Psoas muscle (tissue), 8 donors: Measurements from ENCODE around the gene MUC5B. TPM values are rescaled to one million over a fixed set of nuclear protein-coding genes. Genes with fewer than 3 reads are reported as not detected.
"Not testable (repeated sequence)": the region's sequence is repeated elsewhere in the genome, so short reads cannot be mapped to it uniquely, and the experiment has no call there.

ENCODE experiments used
- ATAC-seq, 4 donors: fragments of 200-7000 bp; cut with Tn5 transposase; one replicate each; pipeline ENCODE4 v1.9.1; 2020; ENCODE audit warnings: moderate library complexity in 3 of 4, mild to moderate bottlenecking in 2 of 4
- DNase-seq, 2 donors: peaks; one replicate each; pipeline ENCODE4 v3.0.0-alpha.2; 2020
- H3K27ac ChIP-seq: fragments of 200-600 bp; one replicate; pipeline ENCODE4 v1.8.0; 2022
- H3K27me3 ChIP-seq, 3 donors: fragments of 200-600 bp in 1 of 3; one replicate each; pipeline versions ENCODE4 v1.6.1 to v1.8.0; 2013 to 2022; ENCODE audit warnings: low read length in 2 of 3, mild to moderate bottlenecking in 2 of 3, moderate library complexity in 1 of 3; ENCODE audit not compliant: insufficient read depth in 3 of 3
- H3K36me3 ChIP-seq, 2 donors: fragments of 200-600 bp in 1 of 2; one replicate each; pipeline versions ENCODE4 v1.6.1 to v1.8.0; 2013 to 2022; ENCODE audit warnings: low read depth in 1 of 2, mild to moderate bottlenecking in 1 of 2, moderate library complexity in 1 of 2; ENCODE audit not compliant: insufficient read depth in 1 of 2
- H3K4me1 ChIP-seq: fragments of 200-600 bp; one replicate; pipeline ENCODE4 v1.8.0; 2022
- H3K4me3 ChIP-seq: fragments of 200-600 bp; one replicate; pipeline ENCODE4 v1.8.0; 2022; ENCODE audit warnings: mild to moderate bottlenecking
- H3K9me3 ChIP-seq: fragments of 200-600 bp; one replicate; pipeline ENCODE4 v1.8.0; 2022
- CTCF ChIP-seq: fragments of 200-600 bp; IDR thresholded peaks from one replicate; pipeline ENCODE4 v1.8.0; 2022; ENCODE audit warnings: antibody characterized with exemption
- WGBS, 3 donors: extraction: QIAGEN DNeasy Blood & Tissue Kit; methylation state at CpG; one replicate each; pipeline versions ENCODE4 v1.1.6 to v1.1.7; 2013; 5-methylcytosine and 5-hydroxymethylcytosine counted together
- intact Hi-C, 2 donors: fragments of 100-400 bp; cut with DNase I; formaldehyde crosslinking; loops; one replicate each; pipeline versions ENCODE4 v1.11.0 to v1.14.2; 2022
- polyA plus RNA-seq, 3 donors: library from polyadenylated mRNA; stranded (reverse); fragments of 200-250 nt; gene quantifications; one replicate each; pipeline ENCODE4 v1.2.3, GENCODE V29; 2013
- total RNA-seq, 4 donors: library from RNA; stranded (reverse); fragmentation: NEBNext Ultra II Directional in 2 of 4; extraction: Animal tissue kit (Norgen Biotek cat#: 25700) in 2 of 4; gene quantifications; one replicate each; pipeline versions ENCODE4 v1.2.1 to v1.2.4, GENCODE V29; 2021 to 2023
- donor health status: healthy with polysubstance abuse.
- donor health status: DM: no; HTN: no; CAD: no; lungs with moderate emphysema.
- donor health status: Bipolar disorder and iron deficiency.
- donor health status: healthy.
- donor health status: DM: yes; HTN: yes; CAD: no.
- donor health status: DM: no; HTN: no; CAD: no.
- donor health status: DM: no; HTN: no; CAD: no.
- donor health status: DM: yes; HTN: yes; CAD: no.

Gene MUC5B
- total and polyA plus RNA-seq, 7 donors = under 0.01 to 0.41 (median 0.11) TPM; not detected in 3

GRCh38 chr11:1239596-1240205, 16.8 kb downstream of the MUC5B start:
- H3K4me3 ChIP-seq = no peak overlapping the region
- intact Hi-C loops = no loop called here
- no peaks in the 10 kb centered on the region for H3K4me1 ChIP-seq
- H3K36me3 ChIP-seq = no peaks in the 10 kb centered on the region
- no peak for ATAC-seq
- DNase-seq = no peak
- no peak for TF ChIP-seq CTCF
- 82 to 85% (median 84%) methylated on average over 15 to 23 of the region's 23 CpGs for WGBS, 3 donors
- no peaks in the 10 kb centered on the region for H3K9me3 ChIP-seq
- H3K27me3 ChIP-seq = peaks cover 0 to 3% (median 0%) of the 10 kb centered on the region in 3 donors
- H3K27ac ChIP-seq = no peak overlapping the region

GRCh38 chr11:1240771-1241170, 17.9 kb downstream of the MUC5B start:
- ATAC-seq (no peak), DNase-seq (no peak)
- Histone ChIP-seq H3K36me3 (no peaks in the 10 kb centered on the region), H3K4me3 (no peak overlapping the region), H3K4me1 (no peaks in the 10 kb centered on the region), H3K9me3 (no peaks in the 10 kb centered on the region), H3K27ac (no peak overlapping the region), H3K27me3 (no peaks in the 10 kb centered on the region)
- intact Hi-C loops = no loop called here
- WGBS, 3 donors = 91 to 93% (median 92%) methylated on average over 23 to 25 of the region's 25 CpGs
- no peak for TF ChIP-seq CTCF

DNA sequence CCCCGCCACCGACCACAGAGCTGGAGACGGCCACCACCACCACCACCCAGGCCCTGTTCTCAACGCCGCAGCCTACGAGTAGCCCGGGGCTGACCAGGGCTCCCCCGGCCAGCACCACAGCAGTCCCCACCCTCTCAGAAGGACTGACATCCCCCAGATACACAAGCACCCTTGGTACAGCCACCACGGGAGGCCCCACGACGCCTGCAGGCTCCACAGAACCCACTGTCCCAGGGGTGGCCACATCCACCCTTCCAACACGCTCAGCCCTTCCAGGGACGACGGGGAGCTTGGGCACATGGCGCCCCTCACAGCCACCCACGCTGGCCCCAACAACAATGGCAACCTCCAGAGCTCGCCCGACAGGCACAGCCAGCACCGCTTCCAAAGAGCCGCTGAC, 18.8 kb downstream of the MUC5B start:
- TF ChIP-seq CTCF = no peak
- ATAC-seq (no peak), DNase-seq (no peak)
- Histone ChIP-seq H3K27ac (no peak overlapping the region), H3K36me3 (no peaks in the 10 kb centered on the region), H3K9me3 (no peaks in the 10 kb centered on the region), H3K4me1 (no peaks in the 10 kb centered on the region), H3K4me3 (no peak overlapping the region), H3K27me3 (no peaks in the 10 kb centered on the region)
- 93 to 94% (median 93%) methylated on average over 19 to 20 of the region's 20 CpGs for WGBS, 3 donors
- intact Hi-C loops = no loop called here

- WGBS, 3 donors = 94 to 95% (median 95%) methylated on average over 20 of the region's 20 CpGs
- DNase-seq = no peak
Measured at GRCh38 chr11:1242289-1242688, 19.4 kb downstream of the MUC5B start.

GRCh38 chr11:1242751-1243150, 19.9 kb downstream of the MUC5B start:
- 85 to 94% (median 87%) methylated on average over 4 to 10 of the region's 11 CpGs for WGBS, 3 donors
- H3K9me3 ChIP-seq, H3K4me1 ChIP-seq, H3K27ac ChIP-seq, H3K4me3 ChIP-seq, H3K27me3 ChIP-seq, DNase-seq, H3K36me3 ChIP-seq, intact Hi-C loops, ATAC-seq: not testable (repeated sequence)

More at GRCh38 chr11:1242289-1242688, 19.4 kb downstream of the MUC5B start:
- Histone ChIP-seq H3K27me3 (no peaks in the 10 kb centered on the region), H3K36me3 (no peaks in the 10 kb centered on the region), H3K4me3 (no peak overlapping the region), H3K27ac (no peak overlapping the region), H3K9me3 (no peaks in the 10 kb centered on the region), H3K4me1 (no peaks in the 10 kb centered on the region)
- no peak for TF ChIP-seq CTCF
- ATAC-seq = no peak
- intact Hi-C loops = no loop called here

GRCh38 chr11:1243521-1243920, 20.7 kb downstream of the MUC5B start:
- 93 to 96% (median 93%) methylated on average over 9 to 14 of the region's 18 CpGs for WGBS, 3 donors
- H3K9me3 ChIP-seq, DNase-seq, H3K36me3 ChIP-seq, intact Hi-C loops, H3K27me3 ChIP-seq, H3K4me1 ChIP-seq, H3K4me3 ChIP-seq, ATAC-seq, H3K27ac ChIP-seq: not testable (repeated sequence)

DNA sequence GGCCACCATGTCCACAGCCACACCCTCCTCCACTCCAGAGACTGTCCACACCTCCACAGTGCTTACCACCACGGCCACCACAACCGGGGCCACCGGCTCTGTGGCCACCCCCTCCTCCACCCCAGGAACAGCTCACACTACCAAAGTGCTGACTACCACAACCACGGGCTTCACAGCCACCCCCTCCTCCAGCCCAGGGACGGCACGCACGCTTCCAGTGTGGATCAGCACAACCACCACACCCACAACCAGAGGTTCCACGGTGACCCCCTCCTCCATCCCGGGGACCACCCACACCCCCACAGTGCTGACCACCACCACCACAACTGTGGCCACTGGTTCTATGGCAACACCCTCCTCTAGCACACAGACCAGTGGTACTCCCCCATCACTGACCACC, 21.7 kb downstream of the MUC5B start:
- H3K4me1 ChIP-seq, H3K36me3 ChIP-seq, H3K9me3 ChIP-seq, intact Hi-C loops, H3K4me3 ChIP-seq, H3K27ac ChIP-seq, H3K27me3 ChIP-seq, ATAC-seq, DNase-seq: not testable (repeated sequence)
- WGBS, 3 donors = 84 to 98% (median 96%) methylated on average over 8 to 9 of the region's 9 CpGs

- ATAC-seq, H3K27me3 ChIP-seq, H3K4me3 ChIP-seq, H3K36me3 ChIP-seq, H3K27ac ChIP-seq, intact Hi-C loops, H3K4me1 ChIP-seq, H3K9me3 ChIP-seq, DNase-seq: not testable (repeated sequence)
- WGBS, 3 donors = 88 to 94% (median 94%) methylated on average over 10 to 13 of the region's 14 CpGs
Measured at GRCh38 chr11:1245717-1246116, 22.9 kb downstream of the MUC5B start.
